ENCODE measurements around the gene LRIG1. TPM values are rescaled to one million over a fixed set of nuclear protein-coding genes. Genes with fewer than 3 reads are reported as not detected.

The LRIG1 gene
- total and polyA plus RNA-seq, 9 of the 15 experiments (the other 6 are each of a cell fraction or from before 2014, with no cell fraction given): 0.05 to 0.38 (median 0.13) TPM; not detected in 3

DNA sequence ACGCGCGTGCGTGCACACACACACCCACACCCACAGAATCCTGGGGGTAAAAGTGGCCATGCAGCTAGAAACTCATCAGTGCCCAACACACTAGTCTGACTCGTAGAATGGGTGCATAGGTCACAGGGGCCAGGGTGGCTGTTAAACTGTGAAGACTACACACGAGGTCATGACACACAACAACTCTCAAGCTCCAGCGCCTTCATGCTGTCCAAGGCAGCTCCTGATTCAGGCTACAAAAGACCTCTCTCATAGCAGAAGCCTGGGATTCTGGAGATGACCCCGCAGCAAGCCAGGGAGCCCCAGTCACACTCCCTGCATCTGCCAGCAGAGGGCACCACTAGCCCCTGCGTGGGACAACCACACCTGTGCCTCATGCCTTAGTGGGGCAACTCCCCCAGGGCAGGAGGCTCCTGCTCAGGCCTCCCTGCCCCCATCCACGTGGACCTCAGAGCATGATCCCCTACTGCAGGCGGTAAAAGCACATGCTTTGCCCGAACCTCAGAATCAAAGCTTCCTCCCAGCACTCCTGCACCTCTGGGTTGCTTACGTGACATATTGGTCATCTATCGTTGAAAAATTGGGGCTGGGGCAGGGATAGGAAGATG, 93.1 kb downstream of the LRIG1 start (continued):
- TF ChIP-seq, protein P1, sequence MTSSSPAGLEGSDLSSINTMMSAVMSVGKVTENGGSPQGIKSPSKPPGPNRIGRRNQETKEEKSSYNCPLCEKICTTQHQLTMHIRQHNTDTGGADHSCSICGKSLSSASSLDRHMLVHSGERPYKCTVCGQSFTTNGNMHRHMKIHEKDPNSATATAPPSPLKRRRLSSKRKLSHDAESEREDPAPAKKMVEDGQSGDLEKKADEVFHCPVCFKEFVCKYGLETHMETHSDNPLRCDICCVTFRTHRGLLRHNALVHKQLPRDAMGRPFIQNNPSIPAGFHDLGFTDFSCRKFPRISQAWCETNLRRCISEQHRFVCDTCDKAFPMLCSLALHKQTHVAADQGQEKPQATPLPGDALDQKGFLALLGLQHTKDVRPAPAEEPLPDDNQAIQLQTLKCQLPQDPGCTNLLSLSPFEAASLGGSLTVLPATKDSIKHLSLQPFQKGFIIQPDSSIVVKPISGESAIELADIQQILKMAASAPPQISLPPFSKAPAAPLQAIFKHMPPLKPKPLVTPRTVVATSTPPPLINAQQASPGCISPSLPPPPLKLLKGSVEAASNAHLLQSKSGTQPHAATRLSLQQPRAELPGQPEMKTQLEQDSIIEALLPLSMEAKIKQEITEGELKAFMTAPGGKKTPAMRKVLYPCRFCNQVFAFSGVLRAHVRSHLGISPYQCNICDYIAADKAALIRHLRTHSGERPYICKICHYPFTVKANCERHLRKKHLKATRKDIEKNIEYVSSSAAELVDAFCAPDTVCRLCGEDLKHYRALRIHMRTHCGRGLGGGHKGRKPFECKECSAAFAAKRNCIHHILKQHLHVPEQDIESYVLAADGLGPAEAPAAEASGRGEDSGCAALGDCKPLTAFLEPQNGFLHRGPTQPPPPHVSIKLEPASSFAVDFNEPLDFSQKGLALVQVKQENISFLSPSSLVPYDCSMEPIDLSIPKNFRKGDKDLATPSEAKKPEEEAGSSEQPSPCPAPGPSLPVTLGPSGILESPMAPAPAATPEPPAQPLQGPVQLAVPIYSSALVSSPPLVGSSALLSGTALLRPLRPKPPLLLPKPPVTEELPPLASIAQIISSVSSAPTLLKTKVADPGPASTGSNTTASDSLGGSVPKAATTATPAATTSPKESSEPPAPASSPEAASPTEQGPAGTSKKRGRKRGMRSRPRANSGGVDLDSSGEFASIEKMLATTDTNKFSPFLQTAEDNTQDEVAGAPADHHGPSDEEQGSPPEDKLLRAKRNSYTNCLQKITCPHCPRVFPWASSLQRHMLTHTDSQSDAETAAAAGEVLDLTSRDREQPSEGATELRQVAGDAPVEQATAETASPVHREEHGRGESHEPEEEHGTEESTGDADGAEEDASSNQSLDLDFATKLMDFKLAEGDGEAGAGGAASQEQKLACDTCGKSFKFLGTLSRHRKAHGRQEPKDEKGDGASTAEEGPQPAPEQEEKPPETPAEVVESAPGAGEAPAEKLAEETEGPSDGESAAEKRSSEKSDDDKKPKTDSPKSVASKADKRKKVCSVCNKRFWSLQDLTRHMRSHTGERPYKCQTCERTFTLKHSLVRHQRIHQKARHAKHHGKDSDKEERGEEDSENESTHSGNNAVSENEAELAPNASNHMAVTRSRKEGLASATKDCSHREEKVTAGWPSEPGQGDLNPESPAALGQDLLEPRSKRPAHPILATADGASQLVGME (CRISPR knock-in tag; IDR thresholded peaks at IDR 0.05): no peak
- TF ChIP-seq SMC3 (conservative IDR thresholded peaks at IDR 0.05; ENCODE audit: insufficient read depth, low read depth, low read length): peak; percentile 74
- TF ChIP-seq, protein P2, sequence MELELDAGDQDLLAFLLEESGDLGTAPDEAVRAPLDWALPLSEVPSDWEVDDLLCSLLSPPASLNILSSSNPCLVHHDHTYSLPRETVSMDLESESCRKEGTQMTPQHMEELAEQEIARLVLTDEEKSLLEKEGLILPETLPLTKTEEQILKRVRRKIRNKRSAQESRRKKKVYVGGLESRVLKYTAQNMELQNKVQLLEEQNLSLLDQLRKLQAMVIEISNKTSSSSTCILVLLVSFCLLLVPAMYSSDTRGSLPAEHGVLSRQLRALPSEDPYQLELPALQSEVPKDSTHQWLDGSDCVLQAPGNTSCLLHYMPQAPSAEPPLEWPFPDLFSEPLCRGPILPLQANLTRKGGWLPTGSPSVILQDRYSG (tag; conservative IDR thresholded peaks at IDR 0.05; ENCODE audit: low read depth): no peak
- TF ChIP-seq BMI1 (IDR thresholded peaks at IDR 0.05; ENCODE audit: low read length): no peak
- TF ChIP-seq, protein P3, sequence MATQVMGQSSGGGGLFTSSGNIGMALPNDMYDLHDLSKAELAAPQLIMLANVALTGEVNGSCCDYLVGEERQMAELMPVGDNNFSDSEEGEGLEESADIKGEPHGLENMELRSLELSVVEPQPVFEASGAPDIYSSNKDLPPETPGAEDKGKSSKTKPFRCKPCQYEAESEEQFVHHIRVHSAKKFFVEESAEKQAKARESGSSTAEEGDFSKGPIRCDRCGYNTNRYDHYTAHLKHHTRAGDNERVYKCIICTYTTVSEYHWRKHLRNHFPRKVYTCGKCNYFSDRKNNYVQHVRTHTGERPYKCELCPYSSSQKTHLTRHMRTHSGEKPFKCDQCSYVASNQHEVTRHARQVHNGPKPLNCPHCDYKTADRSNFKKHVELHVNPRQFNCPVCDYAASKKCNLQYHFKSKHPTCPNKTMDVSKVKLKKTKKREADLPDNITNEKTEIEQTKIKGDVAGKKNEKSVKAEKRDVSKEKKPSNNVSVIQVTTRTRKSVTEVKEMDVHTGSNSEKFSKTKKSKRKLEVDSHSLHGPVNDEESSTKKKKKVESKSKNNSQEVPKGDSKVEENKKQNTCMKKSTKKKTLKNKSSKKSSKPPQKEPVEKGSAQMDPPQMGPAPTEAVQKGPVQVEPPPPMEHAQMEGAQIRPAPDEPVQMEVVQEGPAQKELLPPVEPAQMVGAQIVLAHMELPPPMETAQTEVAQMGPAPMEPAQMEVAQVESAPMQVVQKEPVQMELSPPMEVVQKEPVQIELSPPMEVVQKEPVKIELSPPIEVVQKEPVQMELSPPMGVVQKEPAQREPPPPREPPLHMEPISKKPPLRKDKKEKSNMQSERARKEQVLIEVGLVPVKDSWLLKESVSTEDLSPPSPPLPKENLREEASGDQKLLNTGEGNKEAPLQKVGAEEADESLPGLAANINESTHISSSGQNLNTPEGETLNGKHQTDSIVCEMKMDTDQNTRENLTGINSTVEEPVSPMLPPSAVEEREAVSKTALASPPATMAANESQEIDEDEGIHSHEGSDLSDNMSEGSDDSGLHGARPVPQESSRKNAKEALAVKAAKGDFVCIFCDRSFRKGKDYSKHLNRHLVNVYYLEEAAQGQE (IDR thresholded peaks at IDR 0.05; ENCODE audit: borderline replicate concordance): peak; percentile 73
- TF ChIP-seq, protein P3 (CRISPR knock-in tag; IDR thresholded peaks at IDR 0.05; ENCODE audit: low read depth): no peak
- TF ChIP-seq STAG1 (CRISPR knock-in tag; IDR thresholded peaks at IDR 0.05; ENCODE audit: borderline replicate concordance): 0 out of 2 replicates have a peak, but pooled peaks have one; percentile 24
